Activated CD4-positive, alpha-beta T cell treated with anti-CD3 and anti-CD28 coated beads, Interleukin-2, amount 10 ng/mL, durations not matched to agents 24 days and 14 days (primary cell): ENCODE data around the gene TXNDC15. TPM values are rescaled to one million over a fixed set of nuclear protein-coding genes. Genes with fewer than 3 reads are reported as not detected.
A peak's percentile ranks its signal among the peaks of the same experiment; 100 is the strongest.

Experiments
- DNase-seq: peaks from one replicate; pipeline ENCODE4 v3.0.0; 2022
- H3K27ac Mint-ChIP-seq: one replicate; pipeline ENCODE4 v1.8.0; 2022; ENCODE audit warnings: mild to moderate bottlenecking, mixed read lengths
- H3K27me3 Mint-ChIP-seq: one replicate; pipeline ENCODE4 v1.8.0; 2022; ENCODE audit warnings: mixed read lengths
- H3K36me3 Mint-ChIP-seq: one replicate; pipeline ENCODE4 v1.8.0; 2022; ENCODE audit warnings: low read depth, mild to moderate bottlenecking, mixed read lengths
- H3K4me1 Mint-ChIP-seq: one replicate; pipeline ENCODE4 v1.8.0; 2021; ENCODE audit warnings: mixed read lengths
- H3K4me3 Mint-ChIP-seq: one replicate; pipeline ENCODE4 v1.8.0; 2022; ENCODE audit warnings: mild to moderate bottlenecking, moderate library complexity, mixed read lengths
- H3K9me3 Mint-ChIP-seq: one replicate; pipeline ENCODE4 v1.8.0; 2021; ENCODE audit warnings: mixed read lengths
- intact Hi-C: fragments of 100-400 bp; cut with micrococcal nuclease; formaldehyde crosslinking; loops from one replicate; pipeline ENCODE4 v1.15.1; 2023
- total RNA-seq: library from RNA; stranded (reverse); gene quantifications from 2 replicates; pipeline ENCODE4 v1.2.3, GENCODE V29; 2022

The TXNDC15 gene
- total RNA-seq, 1 donor from 2014 or later = 51.3 TPM

GRCh38 chr5:134913795-134914194 is 39.6 kb downstream of the TXNDC15 start:
- Mint-ChIP-seq H3K27ac (no peak overlapping the region), H3K27me3 (no peaks in the 10 kb centered on the region), H3K36me3 (peaks cover 33% of the 10 kb centered on the region), H3K4me1 (peaks cover 18% of the 10 kb centered on the region), H3K4me3 (no peak overlapping the region), H3K9me3 (no peaks in the 10 kb centered on the region)
- intact Hi-C loops = no loop called here
- DNase-seq = no peak

DNA sequence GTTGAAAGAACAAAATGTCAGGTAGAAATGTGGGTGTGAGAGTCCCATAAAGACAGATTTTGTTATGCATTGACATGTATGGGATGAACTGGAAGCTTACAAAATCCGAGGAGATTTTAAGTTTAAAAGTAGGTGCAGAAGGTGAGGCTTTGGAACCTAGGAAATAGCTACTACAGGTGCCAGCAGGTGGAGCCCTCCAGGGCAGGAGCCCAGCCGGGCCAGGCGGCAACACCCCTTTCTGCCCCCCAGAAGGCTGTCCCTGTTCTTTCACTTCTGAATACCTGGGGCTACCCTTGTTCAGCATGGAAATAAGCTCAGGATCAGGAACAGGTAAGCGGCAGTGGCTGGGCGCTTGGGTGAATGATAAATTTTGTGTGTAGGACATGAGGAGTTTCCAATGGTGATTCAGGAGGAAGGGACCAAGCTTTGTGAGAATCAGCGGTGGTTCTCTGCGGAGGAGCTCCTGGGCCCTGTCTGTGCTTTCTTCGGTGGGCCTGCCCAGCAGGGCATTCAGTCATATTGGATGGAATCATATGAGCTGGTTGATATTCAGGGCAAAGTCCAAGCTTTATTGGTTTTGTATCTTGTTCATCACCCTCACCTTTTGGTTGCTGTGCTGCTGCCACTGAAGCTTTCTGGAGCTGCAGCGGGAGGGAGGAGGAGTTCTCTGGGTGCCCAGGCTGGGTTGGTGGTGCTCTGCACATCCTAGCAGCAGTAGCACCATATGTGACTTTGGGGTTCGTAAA is 43.1 kb downstream of the TXNDC15 start:
- Mint-ChIP-seq H3K27me3 (no peaks in the 10 kb centered on the region), H3K36me3 (peaks cover 41% of the 10 kb centered on the region), H3K4me1 (peaks cover 30% of the 10 kb centered on the region), H3K9me3 (peaks cover 2% of the 10 kb centered on the region), H3K27ac (peak overlapping the region; percentile 31), H3K4me3 (no peak overlapping the region)
- intact Hi-C loops = loop anchor here (2.0 kb wide), 1 partner anchor 274 kb away; no protein-coding TSS in a partner anchor
- no peak for DNase-seq

DNA sequence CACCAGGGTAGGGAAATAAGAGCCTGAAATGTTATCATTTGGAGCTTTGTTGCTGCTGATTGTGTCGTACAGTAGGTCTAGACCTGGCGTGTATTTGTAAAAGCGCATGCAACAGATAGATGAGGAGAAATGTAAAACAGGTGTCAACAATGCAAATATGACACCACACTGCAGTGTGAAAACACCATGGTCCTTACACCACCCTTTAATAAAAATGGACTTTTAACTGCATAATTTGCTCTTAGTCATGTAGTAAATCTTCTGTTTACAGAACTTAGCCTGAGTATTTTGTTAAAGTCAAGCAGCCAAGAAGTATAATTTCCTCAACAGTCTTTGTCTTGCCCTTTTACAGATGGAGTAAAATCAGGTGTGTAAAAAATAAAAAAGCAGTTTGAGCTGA is 44.7 kb downstream of the TXNDC15 start:
- peaks cover 43% of the 10 kb centered on the region for H3K36me3 Mint-ChIP-seq
- H3K4me1 Mint-ChIP-seq = peaks cover 30% of the 10 kb centered on the region
- intact Hi-C loops = no loop called here

GRCh38 chr5:134920848-134921575 is 46.8 kb downstream of the TXNDC15 start:
- DNase-seq = no peak
- peaks cover 39% of the 10 kb centered on the region for H3K36me3 Mint-ChIP-seq
- no peaks in the 10 kb centered on the region for H3K27me3 Mint-ChIP-seq
- peaks cover 2% of the 10 kb centered on the region for H3K9me3 Mint-ChIP-seq
- peak overlapping the region; percentile 9 for H3K4me3 Mint-ChIP-seq
- intact Hi-C loops = loop anchor here (1.0 kb wide), 2 partner anchors 16 to 43 kb away; partner anchors contain the start of gene PCBD2
- H3K27ac Mint-ChIP-seq = peak overlapping the region; percentile 88
- peaks cover 30% of the 10 kb centered on the region for H3K4me1 Mint-ChIP-seq

More for the DNA sequence above, 44.7 kb downstream of the TXNDC15 start:
- Mint-ChIP-seq H3K4me3 (no peak overlapping the region), H3K27me3 (no peaks in the 10 kb centered on the region), H3K27ac (peak overlapping the region; percentile 65), H3K9me3 (peaks cover 2% of the 10 kb centered on the region)
- DNase-seq = no peak

- Mint-ChIP-seq H3K36me3 (peaks cover 19% of the 10 kb centered on the region), H3K9me3 (no peaks in the 10 kb centered on the region), H3K27me3 (no peaks in the 10 kb centered on the region), H3K27ac (no peak overlapping the region), H3K4me3 (no peak overlapping the region), H3K4me1 (peaks cover 2% of the 10 kb centered on the region)
- no peak for DNase-seq
- intact Hi-C loops = no loop called here
Observed at GRCh38 chr5:134932508-134932907, 58.3 kb downstream of the TXNDC15 start.

DNA sequence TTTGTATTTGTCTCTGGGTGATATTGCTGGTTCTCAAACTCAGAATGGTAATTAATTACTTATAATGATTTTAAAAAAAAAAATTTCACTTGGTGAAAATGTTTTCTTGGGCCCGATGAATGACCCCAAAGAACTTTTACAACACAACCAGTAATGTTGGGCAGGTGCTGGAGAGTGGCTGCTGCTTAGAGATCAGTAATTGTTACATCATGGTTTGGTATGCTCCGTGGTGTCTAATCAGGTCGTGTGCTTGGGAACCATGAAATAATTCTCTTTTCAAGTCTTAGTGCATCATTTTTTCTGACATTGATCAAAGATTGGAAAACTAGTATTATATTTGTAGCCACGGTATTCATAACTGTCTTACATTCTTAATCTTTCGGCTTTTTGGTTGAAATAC is 60.0 kb downstream of the TXNDC15 start:
- H3K27me3 Mint-ChIP-seq = no peaks in the 10 kb centered on the region
- H3K9me3 Mint-ChIP-seq = no peaks in the 10 kb centered on the region
- H3K4me1 Mint-ChIP-seq = peaks cover 2% of the 10 kb centered on the region
- intact Hi-C loops = no loop called here
- H3K27ac Mint-ChIP-seq = no peak overlapping the region
- H3K4me3 Mint-ChIP-seq = no peak overlapping the region
- peaks cover 17% of the 10 kb centered on the region for H3K36me3 Mint-ChIP-seq
- DNase-seq = no peak

DNA sequence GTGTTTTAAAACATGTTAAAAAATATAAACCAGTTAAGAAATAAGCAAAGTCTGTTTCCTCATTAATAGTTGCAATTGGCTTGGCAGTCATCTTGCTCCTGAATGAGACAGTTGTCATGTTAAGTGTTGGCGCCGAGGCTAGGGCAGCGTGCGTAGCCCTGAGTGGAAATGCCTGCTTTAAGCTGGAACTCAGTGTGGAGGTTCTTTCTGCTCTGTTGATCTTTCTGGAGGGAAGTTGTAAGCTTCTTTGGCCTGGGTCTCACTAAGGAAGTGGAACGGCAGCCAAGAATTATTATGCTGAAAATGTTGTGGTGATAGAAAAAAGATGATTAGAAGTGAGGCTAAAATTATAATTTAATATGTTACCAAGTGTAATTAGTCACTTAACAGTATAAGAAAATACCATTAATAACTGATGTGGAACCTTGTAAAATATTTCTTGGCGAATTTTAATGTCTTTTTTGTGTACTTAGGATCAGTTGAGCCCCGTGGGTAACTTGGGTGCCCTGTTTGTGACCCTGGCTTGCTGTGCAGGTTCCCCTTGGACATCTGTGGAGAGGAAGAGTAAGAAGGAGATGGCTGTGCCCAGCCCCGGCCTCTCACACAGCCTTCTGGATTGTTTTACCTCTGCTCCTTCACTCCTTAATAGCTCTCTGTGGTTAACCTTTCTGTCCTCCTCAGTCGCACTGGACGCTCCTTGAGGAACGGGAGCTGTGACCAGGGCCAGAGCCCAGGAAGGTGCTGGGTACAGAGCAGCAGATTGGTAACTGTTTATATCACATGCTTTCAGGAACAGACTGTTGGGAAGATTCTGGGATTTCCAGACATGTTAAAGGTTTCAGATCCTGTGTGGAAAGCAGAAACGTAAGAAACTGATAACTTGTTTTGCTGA is 61.8 kb downstream of the TXNDC15 start:
- no peak for DNase-seq
- peaks cover 2% of the 10 kb centered on the region for H3K4me1 Mint-ChIP-seq
- H3K9me3 Mint-ChIP-seq = no peaks in the 10 kb centered on the region
- H3K27me3 Mint-ChIP-seq = no peaks in the 10 kb centered on the region
- intact Hi-C loops = no loop called here
- no peak overlapping the region for H3K4me3 Mint-ChIP-seq
- peaks cover 15% of the 10 kb centered on the region for H3K36me3 Mint-ChIP-seq
- no peak overlapping the region for H3K27ac Mint-ChIP-seq

- H3K4me3 Mint-ChIP-seq = no peak overlapping the region
- no peaks in the 10 kb centered on the region for H3K27me3 Mint-ChIP-seq
- intact Hi-C loops = no loop called here
- no peak for DNase-seq
- H3K27ac Mint-ChIP-seq = no peak overlapping the region
- H3K36me3 Mint-ChIP-seq = peaks cover 15% of the 10 kb centered on the region
- peaks cover 2% of the 10 kb centered on the region for H3K4me1 Mint-ChIP-seq
- no peaks in the 10 kb centered on the region for H3K9me3 Mint-ChIP-seq
Observed at GRCh38 chr5:134937526-134937925, 63.4 kb downstream of the TXNDC15 start.

DNA sequence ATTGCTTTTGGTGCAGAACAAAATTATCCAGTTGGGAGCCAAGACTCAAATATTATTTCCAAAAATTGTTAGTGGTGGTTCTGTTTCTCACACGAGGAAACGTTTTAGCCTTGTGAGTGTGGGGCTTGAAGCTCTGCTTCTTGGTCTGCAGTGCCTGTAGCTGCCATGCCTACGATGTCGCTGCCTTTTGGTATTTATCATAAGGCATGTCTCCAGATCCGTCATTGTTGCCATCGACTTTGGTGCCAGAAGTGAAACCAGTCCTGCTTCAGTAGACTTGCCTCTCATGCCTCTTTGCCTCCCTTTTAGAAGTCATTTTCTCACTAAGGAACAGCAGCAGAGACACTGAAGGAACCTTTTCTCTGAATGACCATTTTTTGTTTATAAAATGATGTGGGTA is 63.9 kb downstream of the TXNDC15 start:
- intact Hi-C loops = no loop called here
- Mint-ChIP-seq H3K27ac (no peak overlapping the region), H3K27me3 (no peaks in the 10 kb centered on the region), H3K4me1 (peaks cover 2% of the 10 kb centered on the region), H3K4me3 (no peak overlapping the region), H3K36me3 (peaks cover 15% of the 10 kb centered on the region), H3K9me3 (no peaks in the 10 kb centered on the region)
- no peak for DNase-seq

- peaks cover 2% of the 10 kb centered on the region for H3K4me1 Mint-ChIP-seq
- no peak for DNase-seq
- peaks cover 12% of the 10 kb centered on the region for H3K36me3 Mint-ChIP-seq
- intact Hi-C loops = no loop called here
- H3K9me3 Mint-ChIP-seq = no peaks in the 10 kb centered on the region
- H3K4me3 Mint-ChIP-seq = no peak overlapping the region
- no peak overlapping the region for H3K27ac Mint-ChIP-seq
- no peaks in the 10 kb centered on the region for H3K27me3 Mint-ChIP-seq
Observed at GRCh38 chr5:134939500-134939899, 65.3 kb downstream of the TXNDC15 start.

GRCh38 chr5:134943547-134943946 is 69.4 kb downstream of the TXNDC15 start:
- H3K27ac Mint-ChIP-seq = no peak overlapping the region
- no peak for DNase-seq
- H3K36me3 Mint-ChIP-seq = peaks cover 7% of the 10 kb centered on the region
- no peaks in the 10 kb centered on the region for H3K9me3 Mint-ChIP-seq
- no peaks in the 10 kb centered on the region for H3K4me1 Mint-ChIP-seq
- intact Hi-C loops = no loop called here
- H3K27me3 Mint-ChIP-seq = no peaks in the 10 kb centered on the region
- H3K4me3 Mint-ChIP-seq = no peak overlapping the region

DNA sequence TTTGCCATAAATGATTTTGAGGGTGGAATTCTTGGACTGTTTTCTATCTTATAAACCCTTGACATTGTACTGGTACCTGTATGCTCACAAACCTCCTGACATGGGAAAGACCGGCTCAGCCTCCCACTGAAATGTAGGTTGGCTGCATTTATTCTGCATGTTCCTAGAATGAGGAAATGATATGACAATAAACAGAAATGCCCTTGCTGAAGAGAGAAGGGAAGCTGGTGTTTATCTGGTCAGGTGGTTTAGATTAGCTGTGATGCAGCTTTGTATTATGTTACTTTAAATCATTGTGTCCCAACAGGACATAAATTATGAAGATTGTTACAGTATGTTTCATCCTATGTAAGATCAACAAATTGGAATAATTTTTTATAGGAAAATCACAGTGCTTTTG is 70.5 kb downstream of the TXNDC15 start:
- H3K27ac Mint-ChIP-seq = no peak overlapping the region

GRCh38 chr5:134945041-134945440 is 70.9 kb downstream of the TXNDC15 start:
- Mint-ChIP-seq H3K27me3 (no peaks in the 10 kb centered on the region), H3K36me3 (peaks cover 5% of the 10 kb centered on the region), H3K4me1 (no peaks in the 10 kb centered on the region), H3K27ac (peak overlapping the region; percentile 41), H3K9me3 (no peaks in the 10 kb centered on the region), H3K4me3 (no peak overlapping the region)
- no peak for DNase-seq
- intact Hi-C loops = no loop called here

More for the DNA sequence above, 70.5 kb downstream of the TXNDC15 start:
- intact Hi-C loops = no loop called here
- no peaks in the 10 kb centered on the region for H3K4me1 Mint-ChIP-seq
- no peaks in the 10 kb centered on the region for H3K27me3 Mint-ChIP-seq
- no peaks in the 10 kb centered on the region for H3K9me3 Mint-ChIP-seq
- peaks cover 7% of the 10 kb centered on the region for H3K36me3 Mint-ChIP-seq
- DNase-seq = no peak
- no peak overlapping the region for H3K4me3 Mint-ChIP-seq
